GM21529 (cell line): ENCODE results near the gene STPG1.

Experiments used
- ATAC-seq: cut with Tn5 transposase; IDR thresholded peaks from one replicate; pipeline ENCODE4 v1.9.1; 2021; ENCODE audit not compliant: unreplicated experiment

STPG1 gene

GRCh38 chr1:24319962-24320361, 93.6 kb downstream of the STPG1 start:
- no peak for ATAC-seq

GRCh38 chr1:24319312-24319863, 94.2 kb downstream of the STPG1 start, which contains the start of gene GRHL3:
TSS of gene GRHL3 (plus strand) at chr1:24319357. CDS start at chr1:24319552, 195 bp downstream.
- no peak for ATAC-seq

- no peak for ATAC-seq
Observed at GRCh38 chr1:24318615-24319311, 94.8 kb downstream of the STPG1 start.

DNA sequence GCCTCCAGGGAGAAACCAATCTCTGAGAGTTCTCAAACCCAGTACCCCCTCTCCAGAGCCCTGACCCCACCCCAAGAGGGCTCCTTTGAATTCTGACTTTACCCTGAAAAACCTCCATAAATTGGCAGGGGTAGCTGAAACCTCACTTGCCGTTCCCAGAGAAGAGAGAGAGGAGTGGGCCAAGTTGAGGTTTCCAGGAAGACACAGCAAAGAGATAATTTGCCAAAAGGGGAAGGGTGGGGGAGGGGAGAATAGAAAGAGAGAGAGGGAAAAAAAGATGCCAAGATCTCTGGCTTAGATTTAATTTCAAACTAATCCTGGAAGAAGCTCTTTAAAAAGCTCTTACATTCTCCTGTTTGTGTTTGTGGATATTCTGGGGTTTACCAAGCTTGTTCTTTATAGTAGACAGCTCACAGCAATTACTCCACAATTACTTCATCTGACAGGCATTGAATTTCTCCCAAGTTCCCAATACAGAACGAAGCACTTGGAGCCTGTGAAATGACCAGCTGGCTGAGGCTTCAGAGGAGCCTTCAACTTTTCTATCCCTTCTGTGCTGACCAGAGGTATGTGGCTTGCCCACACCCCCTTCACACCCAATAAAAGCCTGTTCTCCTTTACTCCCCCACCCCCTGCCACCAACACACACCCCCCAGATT, 95.5 kb downstream of the STPG1 start:
- no peak for ATAC-seq

DNA sequence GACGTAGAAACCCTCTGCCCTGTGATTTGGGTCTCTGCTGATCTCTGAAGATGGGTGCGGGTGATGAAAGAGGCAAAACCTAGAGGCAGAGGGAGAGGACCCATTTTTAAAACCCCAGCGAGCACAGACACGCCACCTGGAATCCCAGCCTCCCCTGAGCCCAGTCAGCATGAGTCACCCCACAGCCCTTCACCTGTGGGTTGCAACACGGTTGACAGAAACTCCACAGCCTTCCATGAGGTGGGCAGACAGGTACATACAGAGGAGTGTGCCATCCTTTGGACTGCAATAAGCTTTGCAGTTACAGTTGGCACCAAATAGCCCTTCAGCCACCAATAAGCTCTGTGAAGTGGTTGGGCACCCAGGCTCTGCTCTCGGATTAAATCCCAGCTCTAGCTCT, 96.5 kb downstream of the STPG1 start:
- no peak for ATAC-seq

- ATAC-seq = no peak
Observed at GRCh38 chr1:24316645-24317044, 96.9 kb downstream of the STPG1 start.

GRCh38 chr1:24315391-24315790, 98.2 kb downstream of the STPG1 start:
- ATAC-seq = no peak

DNA sequence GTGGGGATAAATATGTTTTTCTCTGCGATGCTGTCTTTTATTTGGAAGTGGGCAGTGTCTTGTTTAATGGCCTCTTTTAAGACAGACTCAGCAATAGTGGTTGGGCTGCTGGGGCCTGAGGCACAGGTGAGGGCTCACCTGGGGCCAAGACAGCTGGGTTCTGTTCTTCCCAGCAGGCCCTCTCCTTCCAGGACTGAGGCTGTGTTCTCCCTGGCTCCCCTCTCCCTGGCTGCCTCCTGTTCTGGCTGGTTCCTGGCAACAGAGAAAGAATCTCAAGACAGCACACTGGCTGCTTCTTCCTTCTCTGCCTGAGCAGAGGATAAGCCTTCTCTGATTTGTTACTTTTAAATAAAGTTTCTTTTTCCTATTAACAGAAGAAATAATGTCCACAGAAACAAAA, 101.8 kb downstream of the STPG1 start:
- no peak for ATAC-seq

DNA sequence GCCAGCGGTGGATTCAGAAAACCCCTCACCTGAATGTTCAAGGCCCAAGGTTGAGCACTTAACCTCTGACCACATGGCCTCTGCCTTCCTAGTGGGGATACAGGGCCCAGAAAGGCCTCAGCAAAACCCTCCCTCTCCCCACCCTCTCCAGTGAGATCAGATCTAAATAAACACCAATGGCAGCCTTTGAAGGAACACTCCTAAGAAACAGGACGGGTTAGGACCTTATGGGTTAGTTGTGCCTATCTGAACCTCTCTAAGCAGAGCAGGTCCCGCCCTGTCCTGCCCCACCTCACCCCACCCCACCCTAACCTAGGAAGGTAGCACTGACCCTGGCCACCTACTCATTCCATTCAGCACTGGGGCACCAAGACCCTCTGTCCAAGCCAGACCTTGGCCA, 102.3 kb downstream of the STPG1 start:
- no peak for ATAC-seq

GRCh38 chr1:24309762-24310485, 103.7 kb downstream of the STPG1 start:
- no peak for ATAC-seq

DNA sequence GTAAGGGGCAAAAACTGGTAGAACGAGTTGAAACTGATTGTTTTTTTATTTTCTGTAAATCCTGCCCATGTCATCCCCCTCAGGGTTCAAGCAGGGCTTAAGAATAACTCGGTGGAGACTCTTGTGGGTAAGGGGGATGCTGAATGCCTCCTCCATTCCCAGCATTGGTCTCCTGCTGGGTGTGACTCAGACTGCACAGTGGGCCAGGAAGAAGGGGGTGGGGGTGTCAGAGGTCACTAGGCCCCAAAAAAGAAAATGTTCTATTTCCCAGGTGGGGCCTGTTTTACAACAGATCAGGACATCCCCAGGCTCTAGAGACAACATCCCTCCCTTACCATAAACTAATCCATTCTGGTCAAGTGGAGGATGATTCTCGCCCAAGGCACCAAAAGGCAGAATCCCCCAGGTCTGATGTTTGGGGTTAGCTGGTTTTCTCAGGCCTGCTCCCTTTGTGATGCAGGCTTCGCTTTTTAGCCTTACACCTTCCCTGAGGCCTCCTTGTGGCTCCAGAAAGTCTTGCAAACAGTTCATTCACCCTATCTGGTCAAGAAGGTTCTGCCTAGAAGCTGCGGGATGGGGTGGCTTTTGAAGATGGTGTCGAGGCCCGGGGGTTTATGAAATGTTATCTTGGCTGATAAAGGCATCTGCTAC, 105.1 kb downstream of the STPG1 start:
- no peak for ATAC-seq
